Natural killer cell (primary cell): ENCODE data around the gene GLT6D1. TPM values are rescaled to one million over a fixed set of nuclear protein-coding genes. Genes with fewer than 3 reads are reported as not detected.

Experiments used
- ATAC-seq, 3 donors: fragments of 150-1000 bp in 2 of 3; fragments of 200-7000 bp in 1 of 3; cut with Tn5 transposase; 1 replicate in 1 of 3; 2 replicates in 2 of 3; pipeline ENCODE4 v1.10.0; 2021; ENCODE audit warnings: mild to moderate bottlenecking in 2 of 3, moderate library complexity in 2 of 3
- DNase-seq, 2 donors: peaks; one replicate each; pipeline versions ENCODE4 v3.0.0 to v3.0.0-alpha.2; 2013 to 2021; ENCODE audit warnings: mixed read lengths in 1 of 2
- H3K27ac ChIP-seq: one replicate; pipeline ENCODE4 v1.5.1; 2013; ENCODE audit warnings: mild to moderate bottlenecking, low read length
- H3K27me3 ChIP-seq: one replicate; pipeline ENCODE4 v1.6.1; 2013; ENCODE audit warnings: low read length; ENCODE audit not compliant: control insufficient read depth, insufficient read depth
- H3K36me3 ChIP-seq: one replicate; pipeline ENCODE4 v1.6.1; 2013; ENCODE audit warnings: low read length; ENCODE audit not compliant: control insufficient read depth, insufficient read depth
- H3K4me1 ChIP-seq: one replicate; pipeline ENCODE4 v1.6.1; 2013; ENCODE audit warnings: low read length; ENCODE audit not compliant: control insufficient read depth, insufficient read depth
- H3K4me3 ChIP-seq: one replicate; pipeline ENCODE4 v1.5.1; 2013; ENCODE audit warnings: low read length
- H3K9me3 ChIP-seq: one replicate; pipeline ENCODE4 v1.6.1; 2013; ENCODE audit warnings: low read length; ENCODE audit not compliant: control insufficient read depth, insufficient read depth
- H3K27ac Mint-ChIP-seq, 2 donors: one replicate each; pipeline ENCODE4 v1.8.0; 2022; ENCODE audit warnings: mild to moderate bottlenecking in 2 of 2, mixed read lengths in 2 of 2, moderate library complexity in 1 of 2
- H3K27me3 Mint-ChIP-seq, 2 donors: one replicate each; pipeline ENCODE4 v1.8.0; 2022; ENCODE audit warnings: low read depth in 2 of 2, mixed read lengths in 2 of 2
- H3K36me3 Mint-ChIP-seq: one replicate; pipeline ENCODE4 v1.8.0; 2022; ENCODE audit warnings: mixed read lengths
- H3K4me1 Mint-ChIP-seq, 2 donors: one replicate each; pipeline ENCODE4 v1.8.0; 2022; ENCODE audit warnings: mixed read lengths in 2 of 2
- H3K4me3 Mint-ChIP-seq: one replicate; pipeline ENCODE4 v1.8.0; 2022; ENCODE audit warnings: mild to moderate bottlenecking, moderate library complexity, mixed read lengths
- H3K9me3 Mint-ChIP-seq, 2 donors: one replicate each; pipeline ENCODE4 v1.8.0; 2022; ENCODE audit warnings: mixed read lengths in 2 of 2
- CTCF ChIP-seq: fragments of 200-600 bp; IDR thresholded peaks from one replicate; pipeline ENCODE4 v1.8.0; 2022; ENCODE audit warnings: antibody characterized with exemption
- WGBS: methylation state at CpG from one replicate; pipeline ENCODE4 v1.1.7; 2013; ENCODE audit warnings: missing lambda C conversion rate; ENCODE audit not compliant: insufficient coverage; 5-methylcytosine and 5-hydroxymethylcytosine counted together
- intact Hi-C: fragments of 100-400 bp; cut with micrococcal nuclease; formaldehyde crosslinking; loops from one replicate; pipeline ENCODE4 v1.14.2; 2022
- total RNA-seq, 4 donors: library from RNA; stranded (reverse); fragments of 120-200 nt in 1 of 4; gene quantifications; one replicate each; pipeline versions ENCODE4 v1.2.3 to v1.2.4, GENCODE V29; 2013 to 2022

The GLT6D1 gene
- total RNA-seq, 3 donors from 2014 or later (not counting 1 experiment from before 2014, with no cell fraction given): not detected

- intact Hi-C loops: no loop called here
- H3K9me3 ChIP-seq: no peaks in the 10 kb centered on the region
- ATAC-seq: no peak
- no peak overlapping the region for H3K4me3 ChIP-seq
- no peak for TF ChIP-seq CTCF
- H3K9me3 Mint-ChIP-seq: no peaks in the 10 kb centered on the region
- no peaks in the 10 kb centered on the region for H3K4me1 ChIP-seq
- no peak overlapping the region for H3K4me3 Mint-ChIP-seq
- 88% methylated on average over 19 of the region's 19 CpGs for WGBS
- H3K4me1 Mint-ChIP-seq: no peaks in the 10 kb centered on the region
- no peaks in the 10 kb centered on the region for H3K27me3 ChIP-seq
- no peak overlapping the region for H3K27ac ChIP-seq
- no peaks in the 10 kb centered on the region for H3K36me3 ChIP-seq
- H3K27me3 Mint-ChIP-seq: peaks cover 0 to 3% of the 10 kb centered on the region in 2 donors
- DNase-seq: no peak
- H3K27ac Mint-ChIP-seq: no peak overlapping the region
- H3K36me3 Mint-ChIP-seq: no peaks in the 10 kb centered on the region
Measured at GRCh38 chr9:135582966-135583687, 56.2 kb downstream of the GLT6D1 start.

GRCh38 chr9:135582541-135582940, 56.8 kb downstream of the GLT6D1 start:
- Histone ChIP-seq H3K36me3 (no peaks in the 10 kb centered on the region), H3K4me1 (no peaks in the 10 kb centered on the region), H3K27me3 (no peaks in the 10 kb centered on the region), H3K27ac (no peak overlapping the region), H3K4me3 (no peak overlapping the region), H3K9me3 (no peaks in the 10 kb centered on the region)
- Mint-ChIP-seq H3K4me1 (no peaks in the 10 kb centered on the region), H3K27ac (no peak overlapping the region), H3K9me3 (no peaks in the 10 kb centered on the region), H3K36me3 (no peaks in the 10 kb centered on the region), H3K27me3 (peaks cover 0 to 3% of the 10 kb centered on the region in 2 donors), H3K4me3 (no peak overlapping the region)
- TF ChIP-seq CTCF: no peak
- DNase-seq (no peak), ATAC-seq (no peak)
- intact Hi-C loops: no loop called here
- 91% methylated on average over 14 of the region's 14 CpGs for WGBS

DNA sequence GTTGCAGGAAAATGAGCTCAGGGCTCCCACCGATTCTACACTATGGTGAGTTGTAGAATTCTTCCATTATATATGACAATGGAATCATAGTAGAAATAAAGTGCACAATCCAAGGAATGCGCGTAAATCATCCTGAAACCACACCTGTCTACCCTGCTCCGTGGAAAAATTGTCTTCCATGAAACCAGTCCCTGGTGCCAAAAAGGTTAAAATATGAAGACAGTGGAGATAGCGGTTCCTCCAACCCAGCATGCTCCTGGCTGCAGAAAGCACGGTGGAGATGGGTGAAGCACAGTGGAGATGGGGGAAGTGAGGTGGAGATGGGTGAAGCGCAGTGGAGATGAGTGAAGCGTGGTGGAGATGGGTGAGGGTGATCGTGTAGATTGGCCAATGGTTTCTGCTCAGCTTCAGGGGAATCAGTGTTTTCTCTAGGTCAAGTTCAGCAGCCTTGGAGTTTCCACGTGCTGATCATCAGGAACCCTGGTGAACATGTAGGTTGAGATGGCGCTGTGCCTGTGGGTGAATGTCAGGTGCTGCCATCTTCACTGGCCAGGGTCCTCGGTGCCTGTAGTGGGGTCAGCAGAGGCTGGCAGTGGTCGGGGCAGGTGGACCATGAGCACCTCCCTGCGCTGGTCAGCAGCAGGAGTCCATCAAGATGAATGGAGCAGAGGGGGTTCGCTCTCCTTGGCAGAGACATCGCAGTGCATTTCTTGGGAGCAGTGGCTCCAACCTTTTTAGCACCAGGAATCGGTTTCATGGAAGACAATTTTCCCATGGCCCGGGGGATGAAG, 57.5 kb downstream of the GLT6D1 start:
- no peak for ATAC-seq
- H3K27me3 Mint-ChIP-seq: peaks cover 0 to 3% of the 10 kb centered on the region in 2 donors
- DNase-seq: no peak
- intact Hi-C loops: no loop called here
- H3K27me3 ChIP-seq: no peaks in the 10 kb centered on the region
- H3K4me3 Mint-ChIP-seq: no peak overlapping the region
- H3K4me1 Mint-ChIP-seq: no peaks in the 10 kb centered on the region
- no peak overlapping the region for H3K27ac Mint-ChIP-seq
- no peaks in the 10 kb centered on the region for H3K9me3 ChIP-seq
- 90% methylated on average over 17 of the region's 18 CpGs for WGBS
- no peaks in the 10 kb centered on the region for H3K36me3 Mint-ChIP-seq
- H3K4me1 ChIP-seq: no peaks in the 10 kb centered on the region
- no peak for TF ChIP-seq CTCF
- H3K36me3 ChIP-seq: no peaks in the 10 kb centered on the region
- H3K27ac ChIP-seq: no peak overlapping the region
- H3K9me3 Mint-ChIP-seq: no peaks in the 10 kb centered on the region
- no peak overlapping the region for H3K4me3 ChIP-seq
